Endothelial cell (in vitro differentiated cells): ENCODE results near the gene GSKIP. TPM values are rescaled to one million over a fixed set of nuclear protein-coding genes. Genes with fewer than 3 reads are reported as not detected.

Source experiments
- DNase-seq: peaks from one replicate; pipeline ENCODE4 v3.0.0; 2021; ENCODE audit warnings: low spot score
- H3K27ac Mint-ChIP-seq: one replicate; pipeline ENCODE4 v1.8.0; 2021; ENCODE audit warnings: mixed read lengths, inconsistent platforms; ENCODE audit not compliant: unreplicated experiment
- H3K27me3 Mint-ChIP-seq: one replicate; pipeline ENCODE4 v1.8.0; 2021; ENCODE audit warnings: mild to moderate bottlenecking, moderate library complexity, mixed read lengths, inconsistent platforms; ENCODE audit not compliant: unreplicated experiment
- H3K36me3 Mint-ChIP-seq: one replicate; pipeline ENCODE4 v1.8.0; 2021; ENCODE audit warnings: mild to moderate bottlenecking, low read depth, mixed read lengths, inconsistent platforms; ENCODE audit not compliant: unreplicated experiment
- H3K4me1 Mint-ChIP-seq: one replicate; pipeline ENCODE4 v1.8.0; 2021; ENCODE audit warnings: mild to moderate bottlenecking, mixed read lengths, inconsistent platforms; ENCODE audit not compliant: unreplicated experiment
- H3K4me3 Mint-ChIP-seq: one replicate; pipeline ENCODE4 v1.8.0; 2021; ENCODE audit warnings: mild to moderate bottlenecking, mixed read lengths, inconsistent platforms; ENCODE audit not compliant: unreplicated experiment
- H3K9me3 Mint-ChIP-seq: one replicate; pipeline ENCODE4 v1.8.0; 2021; ENCODE audit warnings: mixed read lengths, inconsistent platforms; ENCODE audit not compliant: unreplicated experiment
- total RNA-seq: library from RNA; stranded (reverse); fragmentation: NEBNext Ultra II Directional; extraction: Animal tissue kit (Norgen Biotek cat#: 25700); gene quantifications from one replicate; pipeline ENCODE4 v1.2.1, GENCODE V29; 2021; ENCODE audit not compliant: unreplicated experiment
- TF ChIP-seq, protein P1 (sequence below): fragments of 200-600 bp; sonication (generic); IDR thresholded peaks from one replicate; pipeline ENCODE4 v1.5.0; 2021; ENCODE audit warnings: antibody characterized with exemption; ENCODE audit not compliant: unreplicated experiment

The GSKIP gene
- total RNA-seq, 1 donor from 2014 or later, result 27.6 TPM

DNA sequence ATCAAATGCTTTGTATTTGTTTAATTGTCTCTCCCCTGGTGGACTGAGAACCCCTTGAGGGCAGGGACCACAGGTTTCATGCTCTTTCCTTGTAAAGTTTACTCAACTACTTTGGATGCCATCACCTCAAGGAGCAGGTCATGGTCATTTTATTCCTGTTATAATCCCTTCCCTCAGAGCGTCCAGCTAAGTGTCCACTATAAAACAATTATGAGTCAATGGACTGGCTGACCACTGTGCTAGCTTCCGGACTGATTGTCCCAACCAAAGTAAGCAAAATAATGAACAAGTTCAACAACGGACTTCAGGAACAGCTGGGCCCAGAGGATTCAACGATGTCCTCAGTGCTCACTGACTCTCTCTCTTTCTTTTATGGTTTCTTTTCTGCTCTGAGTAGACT lies 46.8 kb downstream of the GSKIP start:
- Mint-ChIP-seq H3K9me3 (no peaks in the 10 kb centered on the region), H3K27ac (no peak overlapping the region), H3K36me3 (no peaks in the 10 kb centered on the region), H3K4me1 (peaks cover 3% of the 10 kb centered on the region), H3K4me3 (no peak overlapping the region), H3K27me3 (peaks cover 2% of the 10 kb centered on the region)
- no peak for DNase-seq
- TF ChIP-seq, protein P1, sequence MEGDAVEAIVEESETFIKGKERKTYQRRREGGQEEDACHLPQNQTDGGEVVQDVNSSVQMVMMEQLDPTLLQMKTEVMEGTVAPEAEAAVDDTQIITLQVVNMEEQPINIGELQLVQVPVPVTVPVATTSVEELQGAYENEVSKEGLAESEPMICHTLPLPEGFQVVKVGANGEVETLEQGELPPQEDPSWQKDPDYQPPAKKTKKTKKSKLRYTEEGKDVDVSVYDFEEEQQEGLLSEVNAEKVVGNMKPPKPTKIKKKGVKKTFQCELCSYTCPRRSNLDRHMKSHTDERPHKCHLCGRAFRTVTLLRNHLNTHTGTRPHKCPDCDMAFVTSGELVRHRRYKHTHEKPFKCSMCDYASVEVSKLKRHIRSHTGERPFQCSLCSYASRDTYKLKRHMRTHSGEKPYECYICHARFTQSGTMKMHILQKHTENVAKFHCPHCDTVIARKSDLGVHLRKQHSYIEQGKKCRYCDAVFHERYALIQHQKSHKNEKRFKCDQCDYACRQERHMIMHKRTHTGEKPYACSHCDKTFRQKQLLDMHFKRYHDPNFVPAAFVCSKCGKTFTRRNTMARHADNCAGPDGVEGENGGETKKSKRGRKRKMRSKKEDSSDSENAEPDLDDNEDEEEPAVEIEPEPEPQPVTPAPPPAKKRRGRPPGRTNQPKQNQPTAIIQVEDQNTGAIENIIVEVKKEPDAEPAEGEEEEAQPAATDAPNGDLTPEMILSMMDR, result no peak

DNA sequence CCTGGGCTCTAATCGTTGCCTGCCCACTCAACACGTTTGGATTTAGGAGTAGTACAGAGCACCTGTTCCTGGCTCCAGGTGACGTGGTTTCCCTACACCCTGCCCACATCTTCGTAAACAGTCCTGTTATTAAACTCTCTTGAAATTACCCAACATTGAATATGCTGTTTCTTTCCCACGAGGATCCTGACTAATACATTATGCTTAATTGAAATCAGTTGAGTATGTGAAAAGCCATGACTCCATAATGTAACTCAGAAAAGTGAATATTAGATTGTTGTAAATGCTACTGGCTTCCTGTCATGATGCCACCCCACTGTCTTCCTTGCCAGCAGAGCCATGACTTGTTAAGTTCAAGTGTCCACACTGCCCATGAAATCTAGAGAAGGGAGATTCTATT lies 50.2 kb downstream of the GSKIP start:
- TF ChIP-seq, protein P1, result no peak
- no peaks in the 10 kb centered on the region for H3K9me3 Mint-ChIP-seq
- H3K4me3 Mint-ChIP-seq, result no peak overlapping the region
- no peak overlapping the region for H3K27ac Mint-ChIP-seq
- H3K36me3 Mint-ChIP-seq, result no peaks in the 10 kb centered on the region
- no peak for DNase-seq
- H3K27me3 Mint-ChIP-seq, result peaks cover 2% of the 10 kb centered on the region
- no peaks in the 10 kb centered on the region for H3K4me1 Mint-ChIP-seq

DNA sequence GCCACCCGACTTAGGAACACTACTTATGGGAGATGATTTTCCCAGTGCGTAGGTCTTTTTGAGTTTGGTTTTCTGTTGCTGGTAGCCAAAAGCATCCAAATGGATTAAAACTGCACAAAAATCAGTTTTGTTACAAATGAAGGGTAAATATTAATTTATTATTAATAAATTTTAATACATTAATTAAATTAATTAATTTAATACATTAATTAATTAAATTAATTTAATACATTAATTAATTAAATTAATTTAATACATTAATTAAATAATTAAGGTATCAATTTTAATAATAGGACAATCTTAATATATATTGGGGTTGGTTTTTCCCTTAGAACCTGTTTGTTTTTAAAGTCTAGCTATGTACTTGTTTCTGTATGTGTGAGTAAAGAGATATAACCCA lies 52.2 kb downstream of the GSKIP start:
- peaks cover 2% of the 10 kb centered on the region for H3K27me3 Mint-ChIP-seq
- H3K9me3 Mint-ChIP-seq, result no peaks in the 10 kb centered on the region
- TF ChIP-seq, protein P1, result no peak
- DNase-seq, result no peak
- no peaks in the 10 kb centered on the region for H3K36me3 Mint-ChIP-seq
- H3K27ac Mint-ChIP-seq, result no peak overlapping the region
- H3K4me1 Mint-ChIP-seq, result no peaks in the 10 kb centered on the region
- no peak overlapping the region for H3K4me3 Mint-ChIP-seq

DNA sequence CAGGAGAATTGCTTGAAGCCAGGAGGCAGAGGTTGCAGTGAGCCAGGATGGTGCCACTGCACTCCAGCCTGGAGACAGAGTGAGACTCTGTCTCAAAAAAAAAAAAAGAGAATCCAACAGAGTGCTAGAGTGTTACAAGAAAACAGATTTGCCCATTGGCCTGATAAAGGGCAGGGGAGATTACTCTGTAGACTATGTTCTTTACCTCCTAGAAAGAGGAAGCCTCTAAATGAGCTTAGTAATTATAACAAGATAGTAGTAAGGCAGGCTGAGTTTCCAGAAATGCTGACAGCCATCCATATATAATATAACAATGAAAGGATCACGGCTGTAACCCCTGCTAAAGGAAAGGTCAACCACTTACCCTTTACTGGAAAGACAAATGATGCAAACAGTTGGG lies 53.0 kb downstream of the GSKIP start:
- DNase-seq, result no peak
- no peaks in the 10 kb centered on the region for H3K36me3 Mint-ChIP-seq
- no peaks in the 10 kb centered on the region for H3K9me3 Mint-ChIP-seq
- H3K4me1 Mint-ChIP-seq, result no peaks in the 10 kb centered on the region
- TF ChIP-seq, protein P1, result no peak
- no peak overlapping the region for H3K27ac Mint-ChIP-seq
- peaks cover 2% of the 10 kb centered on the region for H3K27me3 Mint-ChIP-seq
- no peak overlapping the region for H3K4me3 Mint-ChIP-seq

DNA sequence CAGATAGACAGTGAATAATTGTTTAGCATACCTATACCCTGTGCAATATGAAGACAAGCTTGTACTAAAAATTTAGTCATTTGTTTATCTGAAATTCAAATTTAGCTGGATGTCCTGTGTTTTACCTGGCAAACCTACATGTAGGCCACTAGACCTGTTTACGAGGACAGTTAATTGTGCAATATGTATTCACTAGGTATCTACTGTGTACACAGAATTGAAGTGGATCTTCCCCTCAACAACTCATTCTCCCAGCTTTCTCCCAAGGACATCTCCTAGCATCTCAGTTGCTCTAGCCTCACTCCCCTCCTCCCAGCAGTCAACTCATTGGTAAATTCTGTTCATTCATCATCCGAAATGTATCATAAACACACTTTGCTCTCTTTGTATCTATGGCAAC lies 53.9 kb downstream of the GSKIP start:
- H3K27me3 Mint-ChIP-seq, result peaks cover 2% of the 10 kb centered on the region
- no peaks in the 10 kb centered on the region for H3K36me3 Mint-ChIP-seq
- H3K27ac Mint-ChIP-seq, result no peak overlapping the region
- H3K4me1 Mint-ChIP-seq, result no peaks in the 10 kb centered on the region
- DNase-seq, result no peak
- H3K4me3 Mint-ChIP-seq, result no peak overlapping the region
- H3K9me3 Mint-ChIP-seq, result no peaks in the 10 kb centered on the region
- TF ChIP-seq, protein P1, result no peak
